Ishikawa (cell line): ENCODE results near the gene TNC.

Experiments used
- CEBPB ChIP-seq: IDR thresholded peaks from 2 replicates; pipeline ENCODE4 v1.6.1; 2012
- CREB1 ChIP-seq: IDR thresholded peaks from 2 replicates; pipeline ENCODE4 v1.6.1; 2012; ENCODE audit warnings: low read depth
- EGR1 ChIP-seq: IDR thresholded peaks from 2 replicates; pipeline ENCODE4 v1.6.1; 2012
- EP300 ChIP-seq: IDR thresholded peaks from 2 replicates; pipeline ENCODE4 v1.6.1; 2012; ENCODE audit warnings: borderline replicate concordance
- FOXM1 ChIP-seq: IDR thresholded peaks from 2 replicates; pipeline ENCODE4 v1.6.1; 2012; ENCODE audit warnings: low read depth, borderline replicate concordance
- MAX ChIP-seq: IDR thresholded peaks from 2 replicates; pipeline ENCODE4 v1.6.1; 2012
- NFIC ChIP-seq: IDR thresholded peaks from 2 replicates; pipeline ENCODE4 v1.6.1; 2012
- RAD21 ChIP-seq: IDR thresholded peaks from 2 replicates; pipeline ENCODE4 v1.6.1; 2012; ENCODE audit warnings: low read depth
- REST ChIP-seq: IDR thresholded peaks from 2 replicates; pipeline ENCODE4 v1.6.1; 2012; ENCODE audit warnings: low read depth, mild to moderate bottlenecking
- TAF1 ChIP-seq: IDR thresholded peaks from 2 replicates; pipeline ENCODE4 v1.6.1; 2012; ENCODE audit warnings: low read depth, mild to moderate bottlenecking
- TCF12 ChIP-seq: IDR thresholded peaks from 2 replicates; pipeline ENCODE4 v1.6.1; 2012; ENCODE audit warnings: low read depth
- TEAD4 ChIP-seq: IDR thresholded peaks from 2 replicates; pipeline ENCODE4 v1.6.1; 2012
- USF1 ChIP-seq: IDR thresholded peaks from 2 replicates; pipeline ENCODE4 v1.6.1; 2012
- YY1 ChIP-seq: IDR thresholded peaks from 2 replicates; pipeline ENCODE4 v1.6.1; 2012; ENCODE audit warnings: low read depth
- ZBTB7A ChIP-seq: IDR thresholded peaks from 2 replicates; pipeline ENCODE4 v1.6.1; 2012; ENCODE audit warnings: low read depth

TNC gene

GRCh38 chr9:115138151-115138550 is 20.2 kb upstream of the TNC start:
- no peak for TF ChIP-seq NFIC
- TF ChIP-seq CEBPB = no peak
- TF ChIP-seq FOXM1 = no peak
- no peak for TF ChIP-seq TAF1
- TF ChIP-seq EGR1 = no peak
- TF ChIP-seq TCF12 = no peak
- TF ChIP-seq REST = no peak
- no peak for TF ChIP-seq RAD21
- TF ChIP-seq USF1 = no peak
- TF ChIP-seq EP300 = no peak

GRCh38 chr9:115137526-115137925 is 19.6 kb upstream of the TNC start:
- no peak for TF ChIP-seq CREB1
- no peak for TF ChIP-seq REST
- TF ChIP-seq ZBTB7A = no peak
- no peak for TF ChIP-seq YY1
- no peak for TF ChIP-seq EP300
- no peak for TF ChIP-seq NFIC
- TF ChIP-seq USF1 = no peak
- no peak for TF ChIP-seq TEAD4
- no peak for TF ChIP-seq RAD21
- no peak for TF ChIP-seq TAF1
- TF ChIP-seq TCF12 = no peak
- no peak for TF ChIP-seq EGR1
- TF ChIP-seq MAX = no peak
- TF ChIP-seq CEBPB = no peak
- no peak for TF ChIP-seq FOXM1

GRCh38 chr9:115135821-115136778 is 18.1 kb upstream of the TNC start:
- TF ChIP-seq TCF12 (no peak), RAD21 (no peak), MAX (no peak), TAF1 (no peak), USF1 (no peak), EGR1 (no peak), YY1 (no peak), CEBPB (no peak), NFIC (no peak), TEAD4 (no peak)

GRCh38 chr9:115134941-115135340 is 17.0 kb upstream of the TNC start:
- TF ChIP-seq TCF12 = no peak
- TF ChIP-seq ZBTB7A = no peak
- TF ChIP-seq YY1 = no peak
- TF ChIP-seq EP300 = no peak
- TF ChIP-seq NFIC = no peak
- no peak for TF ChIP-seq RAD21
- TF ChIP-seq MAX = no peak
- no peak for TF ChIP-seq FOXM1
- no peak for TF ChIP-seq USF1
- TF ChIP-seq REST = no peak
- no peak for TF ChIP-seq CEBPB
